ENCODE results near the gene EPB41L4B.

GRCh38 chr9:109323771-109324170, 2.9 kb upstream of the EPB41L4B start:
- TF ChIP-seq CTCF (IDR thresholded peaks at IDR 0.05; ENCODE audit: low read depth, low read length) (no peak), EZH2phosphoT487 (IDR thresholded peaks at IDR 0.05; ENCODE audit: low read depth) (no peak)
